Measurements from ENCODE around the gene USP49.
"Not testable (repeated sequence)": the region's sequence is repeated elsewhere in the genome, so short reads cannot be mapped to it uniquely, and the experiment has no call there.

USP49 gene

DNA sequence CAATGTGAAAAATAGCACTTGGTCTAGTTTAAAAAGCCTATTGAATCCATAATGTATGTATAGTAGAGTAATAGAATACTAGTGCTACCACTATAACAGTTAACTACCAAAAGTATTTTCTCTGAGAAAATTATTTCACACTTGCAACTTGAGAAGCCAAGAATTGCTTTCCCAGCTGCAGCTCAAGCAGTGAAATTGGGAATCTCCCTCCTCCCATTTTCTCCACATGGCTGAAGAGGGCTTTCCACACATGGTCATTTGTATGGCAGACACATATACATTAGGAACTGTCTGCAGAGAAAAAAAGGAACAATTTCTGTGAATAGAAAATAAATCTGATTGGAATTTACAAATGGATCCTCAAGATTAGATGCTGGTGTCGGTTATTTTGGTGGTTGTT is 73.2 kb downstream of the USP49 start:
- Histone ChIP-seq H3K9me3 (ENCODE audit: control insufficient read depth in 1 of 2, low read length in 2 of 2) (no peaks in the 10 kb centered on the region), H3K27ac (ENCODE audit: low read length) (no peak overlapping the region), H3K4me3 (ENCODE audit: low read depth in 1 of 2, low read length in 2 of 2) (no peak overlapping the region), H3K4me1 (ENCODE audit: control insufficient read depth in 1 of 2, insufficient read depth in 2 of 2, low read length in 2 of 2) (no peaks in the 10 kb centered on the region), H3K36me3 (ENCODE audit: control insufficient read depth in 1 of 2, insufficient read depth in 2 of 2, low read length in 2 of 2) (no peaks in the 10 kb centered on the region), H3K27me3 (ENCODE audit: low read depth, low read length) (no peaks in the 10 kb centered on the region)

- H3K4me3 ChIP-seq (ENCODE audit: low read depth in 1 of 2, low read length in 2 of 2) = no peak overlapping the region
- H3K36me3 ChIP-seq (ENCODE audit: control insufficient read depth in 1 of 2, insufficient read depth in 2 of 2, low read length in 2 of 2) = no peaks in the 10 kb centered on the region
- no peaks in the 10 kb centered on the region for H3K4me1 ChIP-seq (ENCODE audit: control insufficient read depth in 1 of 2, insufficient read depth in 2 of 2, low read length in 2 of 2)
- H3K9me3 ChIP-seq (ENCODE audit: control insufficient read depth in 1 of 2, low read length in 2 of 2) = no peaks in the 10 kb centered on the region
- no peak overlapping the region for H3K27ac ChIP-seq (ENCODE audit: low read length)
- no peaks in the 10 kb centered on the region for H3K27me3 ChIP-seq (ENCODE audit: low read depth, low read length)
Observed at GRCh38 chr6:41821266-41821665, 73.9 kb downstream of the USP49 start.

- H3K4me3 ChIP-seq (ENCODE audit: low read depth in 1 of 2, low read length in 2 of 2) = no peak overlapping the region
- no peak overlapping the region for H3K27ac ChIP-seq (ENCODE audit: low read length)
- no peaks in the 10 kb centered on the region for H3K4me1 ChIP-seq (ENCODE audit: control insufficient read depth in 1 of 2, insufficient read depth in 2 of 2, low read length in 2 of 2)
- H3K36me3 ChIP-seq (ENCODE audit: control insufficient read depth in 1 of 2, insufficient read depth in 2 of 2, low read length in 2 of 2) = no peaks in the 10 kb centered on the region
- H3K27me3 ChIP-seq (ENCODE audit: low read depth, low read length) = no peaks in the 10 kb centered on the region
- no peaks in the 10 kb centered on the region for H3K9me3 ChIP-seq (ENCODE audit: control insufficient read depth in 1 of 2, low read length in 2 of 2)
Observed at GRCh38 chr6:41818271-41819054, 76.7 kb downstream of the USP49 start.

- no peak overlapping the region for H3K27ac ChIP-seq (ENCODE audit: low read length)
Observed at GRCh38 chr6:41815587-41815986, 79.6 kb downstream of the USP49 start.

GRCh38 chr6:41814629-41815028 is 80.5 kb downstream of the USP49 start:
- Histone ChIP-seq H3K4me1 (ENCODE audit: control insufficient read depth in 1 of 2, insufficient read depth in 2 of 2, low read length in 2 of 2) (no peaks in the 10 kb centered on the region), H3K9me3 (ENCODE audit: control insufficient read depth in 1 of 2, low read length in 2 of 2) (no peaks in the 10 kb centered on the region), H3K36me3 (ENCODE audit: control insufficient read depth in 1 of 2, insufficient read depth in 2 of 2, low read length in 2 of 2) (no peaks in the 10 kb centered on the region), H3K4me3 (ENCODE audit: low read depth in 1 of 2, low read length in 2 of 2) (no peak overlapping the region), H3K27ac (ENCODE audit: low read length) (no peak overlapping the region), H3K27me3 (ENCODE audit: low read depth, low read length) (no peaks in the 10 kb centered on the region)

More at GRCh38 chr6:41815587-41815986, 79.6 kb downstream of the USP49 start:
- no peaks in the 10 kb centered on the region for H3K36me3 ChIP-seq (ENCODE audit: control insufficient read depth in 1 of 2, insufficient read depth in 2 of 2, low read length in 2 of 2)
- H3K4me3 ChIP-seq (ENCODE audit: low read depth in 1 of 2, low read length in 2 of 2) = no peak overlapping the region
- no peaks in the 10 kb centered on the region for H3K9me3 ChIP-seq (ENCODE audit: control insufficient read depth in 1 of 2, low read length in 2 of 2)
- no peaks in the 10 kb centered on the region for H3K4me1 ChIP-seq (ENCODE audit: control insufficient read depth in 1 of 2, insufficient read depth in 2 of 2, low read length in 2 of 2)
- H3K27me3 ChIP-seq (ENCODE audit: low read depth, low read length) = no peaks in the 10 kb centered on the region

- no peaks in the 10 kb centered on the region for H3K27me3 ChIP-seq (ENCODE audit: low read depth, low read length)
- H3K9me3 ChIP-seq (ENCODE audit: control insufficient read depth in 1 of 2, low read length in 2 of 2) = no peaks in the 10 kb centered on the region
- H3K27ac ChIP-seq (ENCODE audit: low read length) = no peak overlapping the region
- no peak overlapping the region for H3K4me3 ChIP-seq (ENCODE audit: low read depth in 1 of 2, low read length in 2 of 2)
- no peaks in the 10 kb centered on the region for H3K36me3 ChIP-seq (ENCODE audit: control insufficient read depth in 1 of 2, insufficient read depth in 2 of 2, low read length in 2 of 2)
- no peaks in the 10 kb centered on the region for H3K4me1 ChIP-seq (ENCODE audit: control insufficient read depth in 1 of 2, insufficient read depth in 2 of 2, low read length in 2 of 2)
Observed at GRCh38 chr6:41813956-41814355, 81.2 kb downstream of the USP49 start.

- Histone ChIP-seq H3K27me3 (ENCODE audit: low read depth, low read length) (no peaks in the 10 kb centered on the region), H3K36me3 (ENCODE audit: control insufficient read depth in 1 of 2, insufficient read depth in 2 of 2, low read length in 2 of 2) (no peaks in the 10 kb centered on the region), H3K9me3 (ENCODE audit: control insufficient read depth in 1 of 2, low read length in 2 of 2) (no peaks in the 10 kb centered on the region), H3K4me3 (ENCODE audit: low read depth in 1 of 2, low read length in 2 of 2) (no peak overlapping the region), H3K4me1 (ENCODE audit: control insufficient read depth in 1 of 2, insufficient read depth in 2 of 2, low read length in 2 of 2) (no peaks in the 10 kb centered on the region), H3K27ac (ENCODE audit: low read length) (no peak overlapping the region)
Observed at GRCh38 chr6:41813469-41813868, 81.7 kb downstream of the USP49 start.

GRCh38 chr6:41811946-41812345 is 83.2 kb downstream of the USP49 start:
- not testable (repeated sequence) for H3K27me3 ChIP-seq (ENCODE audit: low read depth, low read length); H3K4me1 ChIP-seq (ENCODE audit: control insufficient read depth in 1 of 2, insufficient read depth in 2 of 2, low read length in 2 of 2); H3K4me3 ChIP-seq (ENCODE audit: low read depth in 1 of 2, low read length in 2 of 2); H3K9me3 ChIP-seq (ENCODE audit: control insufficient read depth in 1 of 2, low read length in 2 of 2); H3K27ac ChIP-seq (ENCODE audit: low read length); H3K36me3 ChIP-seq (ENCODE audit: control insufficient read depth in 1 of 2, insufficient read depth in 2 of 2, low read length in 2 of 2)

DNA sequence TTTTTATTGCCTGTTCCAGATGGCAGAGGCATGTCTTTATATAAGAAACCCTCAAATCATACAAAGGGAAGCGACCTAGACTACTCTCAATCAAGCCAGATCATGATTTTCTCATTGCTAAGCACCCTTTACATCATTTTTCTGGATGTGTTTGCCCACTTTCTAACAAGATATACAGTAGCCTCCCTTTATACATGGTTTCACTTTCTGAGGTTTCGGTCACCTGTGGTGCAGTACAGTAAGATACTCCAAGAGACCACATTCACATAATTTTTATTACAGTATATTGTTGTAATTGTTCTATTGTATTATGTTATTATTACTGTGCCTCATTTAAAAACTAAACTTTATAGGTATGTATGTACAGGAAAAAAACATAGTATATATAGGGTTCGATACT is 84.1 kb downstream of the USP49 start:
- no peak overlapping the region for H3K27ac ChIP-seq (ENCODE audit: low read length)
- peaks cover 0 to 6% of the 10 kb centered on the region in 2 donors for H3K36me3 ChIP-seq (ENCODE audit: control insufficient read depth in 1 of 2, insufficient read depth in 2 of 2, low read length in 2 of 2)
- no peaks in the 10 kb centered on the region for H3K9me3 ChIP-seq (ENCODE audit: control insufficient read depth in 1 of 2, low read length in 2 of 2)
- no peak overlapping the region for H3K4me3 ChIP-seq (ENCODE audit: low read depth in 1 of 2, low read length in 2 of 2)
- H3K4me1 ChIP-seq (ENCODE audit: control insufficient read depth in 1 of 2, insufficient read depth in 2 of 2, low read length in 2 of 2) = no peaks in the 10 kb centered on the region
- H3K27me3 ChIP-seq (ENCODE audit: low read depth, low read length) = no peaks in the 10 kb centered on the region

- Histone ChIP-seq H3K9me3 (ENCODE audit: control insufficient read depth in 1 of 2, low read length in 2 of 2) (no peaks in the 10 kb centered on the region), H3K27me3 (ENCODE audit: low read depth, low read length) (no peaks in the 10 kb centered on the region), H3K4me1 (ENCODE audit: control insufficient read depth in 1 of 2, insufficient read depth in 2 of 2, low read length in 2 of 2) (no peaks in the 10 kb centered on the region), H3K27ac (ENCODE audit: low read length) (no peak overlapping the region), H3K4me3 (ENCODE audit: low read depth in 1 of 2, low read length in 2 of 2) (no peak overlapping the region), H3K36me3 (ENCODE audit: control insufficient read depth in 1 of 2, insufficient read depth in 2 of 2, low read length in 2 of 2) (peaks cover 3 to 15% of the 10 kb centered on the region in 2 donors)
Observed at GRCh38 chr6:41805830-41806774, 89.1 kb downstream of the USP49 start.

DNA sequence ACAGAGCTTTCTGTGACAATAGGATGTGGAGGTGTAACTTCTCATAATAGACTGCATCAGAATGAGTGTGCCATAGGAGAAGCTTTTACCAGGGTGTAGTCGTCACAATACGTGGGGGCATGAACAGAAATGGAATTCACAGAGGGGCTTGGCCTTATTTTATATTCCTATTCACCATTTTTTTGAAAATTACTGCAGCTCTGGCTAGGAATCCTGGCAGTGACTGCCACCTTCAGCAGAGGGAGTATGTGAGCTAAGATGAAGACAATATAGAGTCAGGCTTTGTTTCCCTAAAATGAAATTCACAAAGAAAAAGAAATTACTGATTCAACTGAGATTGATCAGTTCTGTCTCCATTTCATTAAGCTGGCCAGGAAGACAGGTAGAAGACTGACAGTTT is 93.8 kb downstream of the USP49 start:
- H3K27ac ChIP-seq (ENCODE audit: low read length) = no peak overlapping the region
- H3K4me3 ChIP-seq (ENCODE audit: low read depth in 1 of 2, low read length in 2 of 2) = no peak overlapping the region
- H3K4me1 ChIP-seq (ENCODE audit: control insufficient read depth in 1 of 2, insufficient read depth in 2 of 2, low read length in 2 of 2) = no peaks in the 10 kb centered on the region
- H3K36me3 ChIP-seq (ENCODE audit: control insufficient read depth in 1 of 2, insufficient read depth in 2 of 2, low read length in 2 of 2) = peaks cover 10 to 26% of the 10 kb centered on the region in 2 donors
- no peaks in the 10 kb centered on the region for H3K27me3 ChIP-seq (ENCODE audit: low read depth, low read length)
- H3K9me3 ChIP-seq (ENCODE audit: control insufficient read depth in 1 of 2, low read length in 2 of 2) = no peaks in the 10 kb centered on the region

Data from muscle layer of duodenum (tissue), 2 donors.